GM23338 (cell line): ENCODE data around the gene NLRC5. TPM values are rescaled to one million over a fixed set of nuclear protein-coding genes. Genes with fewer than 3 reads are reported as not detected.

Experiments
- ATAC-seq: fragments of 200-7000 bp; cut with Tn5 transposase; 3 replicates; pipeline ENCODE4 v1.9.1; 2020
- DNase-seq: peaks from one replicate; pipeline ENCODE4 v3.0.0-alpha.2; 2015; ENCODE audit warnings: low spot score
- H2AFZ ChIP-seq: fragments of 200-600 bp; sonication (generic); 2 replicates; pipeline ENCODE4 v1.8.0; 2016; ENCODE audit warnings: antibody characterized with exemption, mild to moderate bottlenecking, moderate library complexity
- H3F3A ChIP-seq: fragments of 200-600 bp; sonication (generic); replicated peaks from 2 replicates; pipeline ENCODE4 v1.8.0; 2017; ENCODE audit warnings: antibody characterized with exemption, mixed run types, low read depth
- H3K27ac ChIP-seq: fragments of 200-600 bp; sonication (generic); 2 replicates; pipeline ENCODE4 v1.6.1; 2016; ENCODE audit warnings: low read depth
- H3K27me3 ChIP-seq: fragments of 200-600 bp; sonication (generic); 2 replicates; pipeline ENCODE4 v1.8.0; 2016; ENCODE audit warnings: mild to moderate bottlenecking, mixed run types, moderate library complexity; ENCODE audit not compliant: insufficient read depth
- H3K36me3 ChIP-seq: fragments of 200-600 bp; sonication (generic); 2 replicates; pipeline ENCODE4 v1.8.0; 2016; ENCODE audit warnings: mild to moderate bottlenecking; ENCODE audit not compliant: insufficient read depth
- H3K4me1 ChIP-seq: fragments of 200-600 bp; sonication (generic); 2 replicates; pipeline ENCODE4 v1.8.0; 2016; ENCODE audit warnings: mild to moderate bottlenecking, moderate library complexity; ENCODE audit not compliant: insufficient read depth
- H3K4me2 ChIP-seq: fragments of 200-600 bp; sonication (generic); 2 replicates; pipeline ENCODE4 v1.7.1; 2017; ENCODE audit warnings: mixed run types
- H3K4me3 ChIP-seq: fragments of 200-600 bp; sonication (generic); 2 replicates; pipeline ENCODE4 v1.6.1; 2016; ENCODE audit warnings: mixed run types
- H3K79me2 ChIP-seq: fragments of 200-600 bp; sonication (generic); replicated peaks from 2 replicates; pipeline ENCODE4 v1.8.0; 2017; ENCODE audit warnings: mild to moderate bottlenecking; ENCODE audit not compliant: insufficient read depth
- H3K9me2 ChIP-seq: fragments of 200-600 bp; sonication (generic); 2 replicates; pipeline ENCODE4 v1.8.0; 2017; ENCODE audit not compliant: insufficient read depth
- H4K20me1 ChIP-seq: fragments of 200-600 bp; sonication (generic); replicated peaks from 2 replicates; pipeline ENCODE4 v1.8.0; 2017; ENCODE audit warnings: mild to moderate bottlenecking; ENCODE audit not compliant: insufficient read depth
- H3K27ac Mint-ChIP-seq: 2 replicates; pipeline ENCODE4 v1.8.0; 2020; ENCODE audit warnings: inconsistent platforms, mild to moderate bottlenecking, moderate library complexity, mixed read lengths
- H3K27me3 Mint-ChIP-seq: 3 replicates; pipeline ENCODE4 v1.8.0; 2022; ENCODE audit warnings: low read depth, mild to moderate bottlenecking, moderate library complexity, mixed read lengths, inconsistent platforms; ENCODE audit not compliant: insufficient read depth, poor library complexity
- H3K36me3 Mint-ChIP-seq: 3 replicates; pipeline ENCODE4 v1.8.0; 2021; ENCODE audit warnings: low read depth, mild to moderate bottlenecking, inconsistent platforms, moderate library complexity, mixed read lengths
- H3K4me1 Mint-ChIP-seq: 3 replicates; pipeline ENCODE4 v1.8.0; 2020; ENCODE audit warnings: mild to moderate bottlenecking, inconsistent platforms, mixed read lengths
- H3K4me3 Mint-ChIP-seq: 3 replicates; pipeline ENCODE4 v1.8.0; 2021; ENCODE audit warnings: moderate library complexity, mild to moderate bottlenecking, inconsistent platforms, mixed read lengths
- H3K9me3 Mint-ChIP-seq: 3 replicates; pipeline ENCODE4 v1.8.0; 2020; ENCODE audit warnings: moderate library complexity, mild to moderate bottlenecking, inconsistent platforms, mixed read lengths
- CREB1 ChIP-seq: fragments of 250-450 bp; sonication (Bioruptor Pico); IDR thresholded peaks from 2 replicates; pipeline ENCODE4 v1.5.0; 2020; ENCODE audit warnings: low read depth, mild to moderate bottlenecking, moderate library complexity
- EZH2phosphoT487 ChIP-seq: fragments of 200-600 bp; sonication (generic); IDR thresholded peaks from one replicate; pipeline ENCODE4 v1.8.1; 2018; ENCODE audit warnings: antibody characterized with exemption; ENCODE audit not compliant: unreplicated experiment
- NANOG ChIP-seq: IDR thresholded peaks from 2 replicates; pipeline ENCODE4 v1.6.1; 2016; ENCODE audit warnings: antibody characterized with exemption, borderline replicate concordance
- POLR2AphosphoS5 ChIP-seq: IDR thresholded peaks from 2 replicates; pipeline ENCODE4 v1.6.1; 2016; ENCODE audit warnings: antibody characterized with exemption, low read depth
- STAT1 ChIP-seq: IDR thresholded peaks from one replicate; pipeline ENCODE4 v1.6.1; 2016; ENCODE audit warnings: antibody characterized with exemption; ENCODE audit not compliant: unreplicated experiment
- ZNF114 ChIP-seq: fragments of 250-450 bp; sonication (Bioruptor Pico); IDR thresholded peaks from 2 replicates; pipeline ENCODE4 v1.5.0; 2020; ENCODE audit warnings: mild to moderate bottlenecking, moderate library complexity
- ZNF331 ChIP-seq: fragments of 250-450 bp; sonication (Bioruptor Pico); IDR thresholded peaks from 2 replicates; pipeline ENCODE4 v1.5.0; 2020; ENCODE audit warnings: low read depth, mild to moderate bottlenecking, moderate library complexity
- polyA plus RNA-seq: library from polyadenylated mRNA; unstranded; fragments of >200 nt; fragmentation: Nextera tagmentation; extraction: Ambion mirVana; gene quantifications from 2 replicates; pipeline ENCODE4 v1.2.1, GENCODE V29; 2016
- total RNA-seq: library from RNA; depleted of rRNA; stranded (reverse); fragments of >200 nt; shearing (Covaris generic); gene quantifications from 2 replicates; pipeline ENCODE4 v1.2.3, GENCODE V29; 2014
- TF ChIP-seq, protein P1 (sequence below): IDR thresholded peaks from 2 replicates; pipeline ENCODE4 v1.6.1; 2016; ENCODE audit warnings: antibody characterized with exemption
- TF ChIP-seq, protein P2 (sequence below): IDR thresholded peaks from one replicate; pipeline ENCODE4 v1.6.1; 2018; ENCODE audit warnings: antibody characterized with exemption; ENCODE audit not compliant: unreplicated experiment
- TF ChIP-seq, protein P3 (sequence below): fragments of 250-450 bp; sonication (Bioruptor Pico); IDR thresholded peaks from 2 replicates; pipeline ENCODE4 v1.5.0; 2020; ENCODE audit warnings: mild to moderate bottlenecking, moderate library complexity

NLRC5 gene
- total and polyA plus RNA-seq, 2 experiments from 2014 or later: 2.3 to 3.9 TPM

GRCh38 chr16:57013902-57014301 lies 24.5 kb downstream of the NLRC5 start:
- Histone ChIP-seq H4K20me1 (no peaks in the 10 kb centered on the region), H3K4me3 (no peak overlapping the region), H3F3A (no peaks in the 10 kb centered on the region), H3K79me2 (no peaks in the 10 kb centered on the region), H2AFZ (no peak overlapping the region), H3K27ac (no peak overlapping the region), H3K9me2 (no peaks in the 10 kb centered on the region), H3K4me2 (no peak overlapping the region), H3K27me3 (no peaks in the 10 kb centered on the region), H3K4me1 (peaks cover 5% of the 10 kb centered on the region; the same call in 1 of the 2 replicates), H3K36me3 (no peaks in the 10 kb centered on the region)
- Mint-ChIP-seq H3K27me3 (peaks cover 3% of the 10 kb centered on the region), H3K4me1 (peaks cover 10% of the 10 kb centered on the region; the same call in 2 of the 3 replicates), H3K9me3 (no peaks in the 10 kb centered on the region), H3K36me3 (no peaks in the 10 kb centered on the region), H3K4me3 (no peak overlapping the region), H3K27ac (no peak overlapping the region)
- no peak for DNase-seq
- TF ChIP-seq ZNF331 (CRISPR knock-in tag) (no peak), STAT1 (no peak), EZH2phosphoT487 (no peak), POLR2AphosphoS5 (no peak), ZNF114 (CRISPR knock-in tag) (no peak), CREB1 (CRISPR knock-in tag) (no peak)
- TF ChIP-seq, protein P1, sequence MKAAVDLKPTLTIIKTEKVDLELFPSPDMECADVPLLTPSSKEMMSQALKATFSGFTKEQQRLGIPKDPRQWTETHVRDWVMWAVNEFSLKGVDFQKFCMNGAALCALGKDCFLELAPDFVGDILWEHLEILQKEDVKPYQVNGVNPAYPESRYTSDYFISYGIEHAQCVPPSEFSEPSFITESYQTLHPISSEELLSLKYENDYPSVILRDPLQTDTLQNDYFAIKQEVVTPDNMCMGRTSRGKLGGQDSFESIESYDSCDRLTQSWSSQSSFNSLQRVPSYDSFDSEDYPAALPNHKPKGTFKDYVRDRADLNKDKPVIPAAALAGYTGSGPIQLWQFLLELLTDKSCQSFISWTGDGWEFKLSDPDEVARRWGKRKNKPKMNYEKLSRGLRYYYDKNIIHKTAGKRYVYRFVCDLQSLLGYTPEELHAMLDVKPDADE: no peak
- no peak for ATAC-seq

DNA sequence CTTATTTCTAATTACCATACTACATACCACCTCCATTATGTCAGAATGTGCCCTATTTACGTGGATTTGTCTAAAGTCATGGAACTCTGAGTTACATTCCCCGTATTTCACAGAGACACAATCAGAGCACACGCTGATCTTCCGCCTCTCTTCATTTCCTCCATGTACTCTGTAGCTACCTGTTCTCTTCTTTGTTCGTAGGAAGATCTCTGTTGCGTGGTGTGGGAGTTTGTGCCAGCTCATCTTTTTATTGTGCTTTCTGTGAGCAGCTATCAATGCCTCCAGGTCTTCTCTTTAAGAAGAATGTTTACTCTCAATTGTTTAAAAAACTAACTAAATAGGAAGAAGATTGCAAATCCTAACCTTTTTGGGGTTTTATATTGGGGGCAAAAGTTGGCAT lies 26.9 kb downstream of the NLRC5 start:
- Histone ChIP-seq H3K79me2 (no peaks in the 10 kb centered on the region), H3K4me2 (no peak overlapping the region), H3K27me3 (no peaks in the 10 kb centered on the region), H2AFZ (no peak overlapping the region), H3K9me2 (no peaks in the 10 kb centered on the region), H4K20me1 (no peaks in the 10 kb centered on the region), H3K27ac (no peak overlapping the region), H3F3A (no peaks in the 10 kb centered on the region), H3K4me1 (peaks cover 5% of the 10 kb centered on the region; the same call in 1 of the 2 replicates), H3K36me3 (no peaks in the 10 kb centered on the region), H3K4me3 (no peak overlapping the region)
- no peak for ATAC-seq
- no peak overlapping the region for H3K4me3 Mint-ChIP-seq
- H3K36me3 Mint-ChIP-seq: no peaks in the 10 kb centered on the region
- peaks cover 2% of the 10 kb centered on the region for H3K27me3 Mint-ChIP-seq
- H3K9me3 Mint-ChIP-seq: no peaks in the 10 kb centered on the region
- no peak for DNase-seq
- peaks cover 10% of the 10 kb centered on the region for H3K4me1 Mint-ChIP-seq
- H3K27ac Mint-ChIP-seq: no peak overlapping the region
- TF ChIP-seq, protein P2, sequence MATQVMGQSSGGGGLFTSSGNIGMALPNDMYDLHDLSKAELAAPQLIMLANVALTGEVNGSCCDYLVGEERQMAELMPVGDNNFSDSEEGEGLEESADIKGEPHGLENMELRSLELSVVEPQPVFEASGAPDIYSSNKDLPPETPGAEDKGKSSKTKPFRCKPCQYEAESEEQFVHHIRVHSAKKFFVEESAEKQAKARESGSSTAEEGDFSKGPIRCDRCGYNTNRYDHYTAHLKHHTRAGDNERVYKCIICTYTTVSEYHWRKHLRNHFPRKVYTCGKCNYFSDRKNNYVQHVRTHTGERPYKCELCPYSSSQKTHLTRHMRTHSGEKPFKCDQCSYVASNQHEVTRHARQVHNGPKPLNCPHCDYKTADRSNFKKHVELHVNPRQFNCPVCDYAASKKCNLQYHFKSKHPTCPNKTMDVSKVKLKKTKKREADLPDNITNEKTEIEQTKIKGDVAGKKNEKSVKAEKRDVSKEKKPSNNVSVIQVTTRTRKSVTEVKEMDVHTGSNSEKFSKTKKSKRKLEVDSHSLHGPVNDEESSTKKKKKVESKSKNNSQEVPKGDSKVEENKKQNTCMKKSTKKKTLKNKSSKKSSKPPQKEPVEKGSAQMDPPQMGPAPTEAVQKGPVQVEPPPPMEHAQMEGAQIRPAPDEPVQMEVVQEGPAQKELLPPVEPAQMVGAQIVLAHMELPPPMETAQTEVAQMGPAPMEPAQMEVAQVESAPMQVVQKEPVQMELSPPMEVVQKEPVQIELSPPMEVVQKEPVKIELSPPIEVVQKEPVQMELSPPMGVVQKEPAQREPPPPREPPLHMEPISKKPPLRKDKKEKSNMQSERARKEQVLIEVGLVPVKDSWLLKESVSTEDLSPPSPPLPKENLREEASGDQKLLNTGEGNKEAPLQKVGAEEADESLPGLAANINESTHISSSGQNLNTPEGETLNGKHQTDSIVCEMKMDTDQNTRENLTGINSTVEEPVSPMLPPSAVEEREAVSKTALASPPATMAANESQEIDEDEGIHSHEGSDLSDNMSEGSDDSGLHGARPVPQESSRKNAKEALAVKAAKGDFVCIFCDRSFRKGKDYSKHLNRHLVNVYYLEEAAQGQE: no peak
- TF ChIP-seq CREB1 (CRISPR knock-in tag) (no peak), POLR2AphosphoS5 (no peak), EZH2phosphoT487 (no peak), STAT1 (no peak), NANOG (no peak)
- TF ChIP-seq, protein P1: no peak
- TF ChIP-seq, protein P3, sequence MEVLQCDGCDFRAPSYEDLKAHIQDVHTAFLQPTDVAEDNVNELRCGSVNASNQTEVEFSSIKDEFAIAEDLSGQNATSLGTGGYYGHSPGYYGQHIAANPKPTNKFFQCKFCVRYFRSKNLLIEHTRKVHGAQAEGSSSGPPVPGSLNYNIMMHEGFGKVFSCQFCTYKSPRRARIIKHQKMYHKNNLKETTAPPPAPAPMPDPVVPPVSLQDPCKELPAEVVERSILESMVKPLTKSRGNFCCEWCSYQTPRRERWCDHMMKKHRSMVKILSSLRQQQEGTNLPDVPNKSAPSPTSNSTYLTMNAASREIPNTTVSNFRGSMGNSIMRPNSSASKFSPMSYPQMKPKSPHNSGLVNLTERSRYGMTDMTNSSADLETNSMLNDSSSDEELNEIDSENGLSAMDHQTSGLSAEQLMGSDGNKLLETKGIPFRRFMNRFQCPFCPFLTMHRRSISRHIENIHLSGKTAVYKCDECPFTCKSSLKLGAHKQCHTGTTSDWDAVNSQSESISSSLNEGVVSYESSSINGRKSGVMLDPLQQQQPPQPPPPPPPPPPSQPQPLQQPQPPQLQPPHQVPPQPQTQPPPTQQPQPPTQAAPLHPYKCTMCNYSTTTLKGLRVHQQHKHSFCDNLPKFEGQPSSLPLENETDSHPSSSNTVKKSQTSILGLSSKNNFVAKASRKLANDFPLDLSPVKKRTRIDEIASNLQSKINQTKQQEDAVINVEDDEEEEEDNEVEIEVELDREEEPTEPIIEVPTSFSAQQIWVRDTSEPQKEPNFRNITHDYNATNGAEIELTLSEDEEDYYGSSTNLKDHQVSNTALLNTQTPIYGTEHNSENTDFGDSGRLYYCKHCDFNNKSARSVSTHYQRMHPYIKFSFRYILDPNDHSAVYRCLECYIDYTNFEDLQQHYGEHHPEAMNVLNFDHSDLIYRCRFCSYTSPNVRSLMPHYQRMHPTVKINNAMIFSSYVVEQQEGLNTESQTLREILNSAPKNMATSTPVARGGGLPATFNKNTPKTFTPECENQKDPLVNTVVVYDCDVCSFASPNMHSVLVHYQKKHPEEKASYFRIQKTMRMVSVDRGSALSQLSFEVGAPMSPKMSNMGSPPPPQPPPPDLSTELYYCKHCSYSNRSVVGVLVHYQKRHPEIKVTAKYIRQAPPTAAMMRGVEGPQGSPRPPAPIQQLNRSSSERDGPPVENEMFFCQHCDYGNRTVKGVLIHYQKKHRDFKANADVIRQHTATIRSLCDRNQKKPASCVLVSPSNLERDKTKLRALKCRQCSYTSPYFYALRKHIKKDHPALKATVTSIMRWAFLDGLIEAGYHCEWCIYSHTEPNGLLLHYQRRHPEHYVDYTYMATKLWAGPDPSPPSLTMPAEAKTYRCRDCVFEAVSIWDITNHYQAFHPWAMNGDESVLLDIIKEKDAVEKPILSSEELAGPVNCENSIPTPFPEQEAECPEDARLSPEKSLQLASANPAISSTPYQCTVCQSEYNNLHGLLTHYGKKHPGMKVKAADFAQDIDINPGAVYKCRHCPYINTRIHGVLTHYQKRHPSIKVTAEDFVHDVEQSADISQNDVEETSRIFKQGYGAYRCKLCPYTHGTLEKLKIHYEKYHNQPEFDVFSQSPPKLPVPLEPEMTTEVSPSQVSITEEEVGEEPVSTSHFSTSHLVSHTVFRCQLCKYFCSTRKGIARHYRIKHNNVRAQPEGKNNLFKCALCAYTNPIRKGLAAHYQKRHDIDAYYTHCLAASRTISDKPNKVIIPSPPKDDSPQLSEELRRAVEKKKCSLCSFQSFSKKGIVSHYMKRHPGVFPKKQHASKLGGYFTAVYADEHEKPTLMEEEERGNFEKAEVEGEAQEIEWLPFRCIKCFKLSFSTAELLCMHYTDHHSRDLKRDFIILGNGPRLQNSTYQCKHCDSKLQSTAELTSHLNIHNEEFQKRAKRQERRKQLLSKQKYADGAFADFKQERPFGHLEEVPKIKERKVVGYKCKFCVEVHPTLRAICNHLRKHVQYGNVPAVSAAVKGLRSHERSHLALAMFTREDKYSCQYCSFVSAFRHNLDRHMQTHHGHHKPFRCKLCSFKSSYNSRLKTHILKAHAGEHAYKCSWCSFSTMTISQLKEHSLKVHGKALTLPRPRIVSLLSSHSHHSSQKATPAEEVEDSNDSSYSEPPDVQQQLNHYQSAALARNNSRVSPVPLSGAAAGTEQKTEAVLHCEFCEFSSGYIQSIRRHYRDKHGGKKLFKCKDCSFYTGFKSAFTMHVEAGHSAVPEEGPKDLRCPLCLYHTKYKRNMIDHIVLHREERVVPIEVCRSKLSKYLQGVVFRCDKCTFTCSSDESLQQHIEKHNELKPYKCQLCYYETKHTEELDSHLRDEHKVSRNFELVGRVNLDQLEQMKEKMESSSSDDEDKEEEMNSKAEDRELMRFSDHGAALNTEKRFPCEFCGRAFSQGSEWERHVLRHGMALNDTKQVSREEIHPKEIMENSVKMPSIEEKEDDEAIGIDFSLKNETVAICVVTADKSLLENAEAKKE (CRISPR knock-in tag): no peak
